Ascending aorta (tissue), 2 donors: ENCODE data around the gene H2BW2. TPM values are rescaled to one million over a fixed set of nuclear protein-coding genes. Genes with fewer than 3 reads are reported as not detected.
A peak's percentile ranks its signal among the peaks of the same experiment; 100 is the strongest.

Experiments used
- DNase-seq, 2 donors: peaks; one replicate each; pipeline ENCODE4 v3.0.0-alpha.2; 2019; ENCODE audit warnings: low spot score in 2 of 2
- H3K27ac ChIP-seq, 2 donors: fragments of 200-600 bp; sonication (generic); one replicate each; pipeline ENCODE4 v1.5.1; 2016 to 2017; ENCODE audit warnings: mild to moderate bottlenecking in 1 of 2
- H3K27me3 ChIP-seq: fragments of 200-600 bp; sonication (generic); one replicate; pipeline ENCODE4 v1.5.1; 2017
- H3K36me3 ChIP-seq, 2 donors: fragments of 200-600 bp; sonication (generic); one replicate each; pipeline ENCODE4 v1.5.1; 2016
- H3K4me1 ChIP-seq, 2 donors: fragments of 200-600 bp; sonication (generic); one replicate each; pipeline ENCODE4 v1.5.1; 2016 to 2017; ENCODE audit warnings: mild to moderate bottlenecking in 1 of 2
- H3K4me3 ChIP-seq, 2 donors: fragments of 200-600 bp; sonication (generic); one replicate each; pipeline ENCODE4 v1.5.1; 2016 to 2017; ENCODE audit warnings: mild to moderate bottlenecking in 1 of 2
- H3K9me3 ChIP-seq, 2 donors: fragments of 200-600 bp; sonication (generic); one replicate each; pipeline ENCODE4 v1.5.1; 2016
- intact Hi-C: fragments of 100-400 bp; cut with DNase I; formaldehyde crosslinking; loops from one replicate; pipeline ENCODE4 v1.15.1; 2023
- total RNA-seq: library from RNA; depleted of rRNA; stranded (reverse); fragments of >200 nt; gene quantifications from one replicate; pipeline ENCODE4 v1.1.0, GENCODE V29; 2016
- TF ChIP-seq, protein P1 (sequence below), 3 experiments: fragments of 200-600 bp in 2 of 3; fragments of 450-650 bp in 1 of 3; sonication (generic) in 2 of 3; IDR thresholded peaks; one replicate each; pipeline ENCODE4 v1.5.1; 2016 to 2019; ENCODE audit warnings: antibody characterized with exemption in 3 of 3, mild to moderate bottlenecking in 1 of 3, moderate library complexity in 1 of 3

The H2BW2 gene
- total RNA-seq, 1 donor from 2014 or later = not detected

DNA sequence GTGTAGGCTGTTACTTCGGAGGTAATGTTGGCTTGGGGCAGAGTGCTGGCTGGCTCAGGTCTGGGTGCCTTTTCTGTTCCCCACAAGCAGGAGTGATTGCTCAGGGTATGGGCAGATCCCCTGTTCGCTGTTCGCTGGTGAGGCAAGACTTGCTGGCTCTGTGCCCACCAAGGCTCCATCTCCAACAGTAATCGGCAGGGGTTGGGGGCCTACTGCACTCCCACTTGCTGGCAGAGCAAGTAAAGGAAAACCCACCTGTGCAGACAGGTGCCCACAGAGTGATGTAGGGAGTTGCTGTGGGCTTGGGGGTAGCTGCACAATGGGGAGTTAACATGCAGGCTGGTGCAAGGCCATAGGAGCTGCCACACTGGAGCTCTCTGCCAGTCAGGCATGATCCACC is 44.3 kb downstream of the H2BW2 start:
- intact Hi-C loops = no loop called here
- peak in 1 of 2 donors; percentile 58 for DNase-seq
- Histone ChIP-seq H3K27ac (no peak overlapping the region), H3K4me3 (no peak overlapping the region), H3K27me3 (no peaks in the 10 kb centered on the region), H3K4me1 (no peaks in the 10 kb centered on the region), H3K9me3 (no peaks in the 10 kb centered on the region), H3K36me3 (no peaks in the 10 kb centered on the region)
- TF ChIP-seq, protein P1, sequence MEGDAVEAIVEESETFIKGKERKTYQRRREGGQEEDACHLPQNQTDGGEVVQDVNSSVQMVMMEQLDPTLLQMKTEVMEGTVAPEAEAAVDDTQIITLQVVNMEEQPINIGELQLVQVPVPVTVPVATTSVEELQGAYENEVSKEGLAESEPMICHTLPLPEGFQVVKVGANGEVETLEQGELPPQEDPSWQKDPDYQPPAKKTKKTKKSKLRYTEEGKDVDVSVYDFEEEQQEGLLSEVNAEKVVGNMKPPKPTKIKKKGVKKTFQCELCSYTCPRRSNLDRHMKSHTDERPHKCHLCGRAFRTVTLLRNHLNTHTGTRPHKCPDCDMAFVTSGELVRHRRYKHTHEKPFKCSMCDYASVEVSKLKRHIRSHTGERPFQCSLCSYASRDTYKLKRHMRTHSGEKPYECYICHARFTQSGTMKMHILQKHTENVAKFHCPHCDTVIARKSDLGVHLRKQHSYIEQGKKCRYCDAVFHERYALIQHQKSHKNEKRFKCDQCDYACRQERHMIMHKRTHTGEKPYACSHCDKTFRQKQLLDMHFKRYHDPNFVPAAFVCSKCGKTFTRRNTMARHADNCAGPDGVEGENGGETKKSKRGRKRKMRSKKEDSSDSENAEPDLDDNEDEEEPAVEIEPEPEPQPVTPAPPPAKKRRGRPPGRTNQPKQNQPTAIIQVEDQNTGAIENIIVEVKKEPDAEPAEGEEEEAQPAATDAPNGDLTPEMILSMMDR (IDR thresholded peaks at IDR 0.05) = no peak

DNA sequence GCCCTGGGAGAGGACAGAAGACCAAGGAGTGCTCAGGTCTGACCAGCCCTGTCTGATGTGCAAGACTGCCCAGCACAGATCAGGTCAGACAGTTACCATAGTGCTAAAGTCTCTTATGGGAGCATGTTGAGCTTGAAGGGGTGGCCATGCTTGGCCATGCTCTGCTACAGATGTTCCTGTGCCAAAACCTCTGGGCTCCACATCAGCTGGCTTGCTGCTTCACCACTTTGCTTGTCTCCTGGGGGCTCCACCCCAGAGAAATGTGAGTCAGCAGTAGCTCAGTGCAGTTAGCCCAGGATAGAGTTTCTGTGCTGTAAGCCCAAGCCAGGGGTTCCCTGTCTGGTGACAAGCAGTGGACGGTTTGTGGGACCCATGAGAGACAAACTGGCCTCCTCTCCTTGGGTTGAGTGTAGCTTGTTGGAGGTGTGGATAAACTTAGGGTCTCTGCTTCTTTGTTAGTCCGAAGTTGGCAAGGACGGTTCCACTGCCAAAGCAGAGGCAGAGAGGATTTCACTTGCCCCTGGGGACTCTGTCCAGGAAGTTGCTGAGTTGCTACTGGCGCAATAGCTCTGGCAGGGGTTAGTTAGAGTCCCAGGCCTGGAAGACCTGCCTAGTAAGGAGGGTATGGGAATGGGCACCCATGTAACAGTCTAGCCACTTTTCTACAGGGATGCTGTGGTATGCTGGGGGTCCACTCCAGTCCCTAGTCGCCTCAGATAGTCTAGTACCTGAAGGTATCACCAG is 45.0 kb downstream of the H2BW2 start:
- TF ChIP-seq, protein P1 (IDR thresholded peaks at IDR 0.05) = no peak
- H3K9me3 ChIP-seq = no peaks in the 10 kb centered on the region
- H3K4me1 ChIP-seq = no peaks in the 10 kb centered on the region
- intact Hi-C loops = no loop called here
- H3K36me3 ChIP-seq = no peaks in the 10 kb centered on the region
- no peaks in the 10 kb centered on the region for H3K27me3 ChIP-seq
- no peak overlapping the region for H3K4me3 ChIP-seq
- no peak for DNase-seq
- peak overlapping the region in 1 of 2 donors; percentile 12 for H3K27ac ChIP-seq

DNA sequence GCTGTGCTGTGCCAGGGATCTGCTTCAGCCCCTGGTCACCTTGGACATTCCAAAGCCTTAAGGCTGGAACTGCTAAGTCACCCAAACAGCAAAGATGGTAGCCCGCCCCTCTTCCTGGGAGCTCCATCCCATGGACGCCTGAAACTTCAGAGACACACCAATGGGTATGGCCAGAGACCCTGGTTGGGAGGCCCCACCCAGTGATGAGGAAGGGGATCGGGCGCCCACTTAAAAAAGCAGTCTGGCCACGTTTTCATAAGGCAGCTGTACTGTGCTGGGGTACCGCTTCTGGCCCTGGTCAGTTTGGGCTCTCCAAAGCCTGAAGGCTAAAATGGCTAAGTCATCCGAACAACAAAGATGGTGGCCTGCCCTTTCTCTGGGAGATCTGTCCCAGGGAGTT is 45.7 kb downstream of the H2BW2 start:
- intact Hi-C loops = no loop called here
- no peaks in the 10 kb centered on the region for H3K4me1 ChIP-seq
- H3K27me3 ChIP-seq = no peaks in the 10 kb centered on the region
- no peak overlapping the region for H3K4me3 ChIP-seq
- H3K27ac ChIP-seq = peak overlapping the region in 1 of 2 donors; percentile 12
- TF ChIP-seq, protein P1 (IDR thresholded peaks at IDR 0.05) = no peak
- no peaks in the 10 kb centered on the region for H3K9me3 ChIP-seq
- DNase-seq = no peak
- no peaks in the 10 kb centered on the region for H3K36me3 ChIP-seq

DNA sequence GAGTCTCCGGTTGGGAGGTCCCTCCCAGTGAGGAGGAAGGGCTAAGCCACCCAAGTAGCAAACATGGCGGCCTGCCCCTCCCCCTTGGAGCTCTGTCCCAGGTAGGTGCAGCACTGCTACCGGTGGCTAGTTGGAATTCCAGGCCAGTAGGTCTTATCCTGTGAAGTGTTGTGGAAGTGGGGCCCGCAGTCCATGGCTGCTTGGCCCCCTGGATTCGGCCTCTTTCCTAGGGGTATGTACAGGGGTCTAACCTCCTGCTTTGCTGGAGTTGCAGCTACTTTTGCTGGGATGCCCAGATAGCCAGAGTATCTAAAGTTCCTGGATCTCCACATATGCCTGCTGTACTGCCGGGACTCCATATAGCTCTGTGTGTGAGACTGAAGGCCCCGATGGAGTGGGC is 46.2 kb downstream of the H2BW2 start:
- Histone ChIP-seq H3K27me3 (no peaks in the 10 kb centered on the region), H3K36me3 (no peaks in the 10 kb centered on the region), H3K9me3 (no peaks in the 10 kb centered on the region), H3K4me3 (no peak overlapping the region), H3K27ac (no peak overlapping the region), H3K4me1 (no peaks in the 10 kb centered on the region)
- intact Hi-C loops = no loop called here
- TF ChIP-seq, protein P1 (IDR thresholded peaks at IDR 0.05) = no peak
- no peak for DNase-seq

Other genes with a start within 250 kb of the H2BW2 start
- gene RAB9B, start 207.7 kb upstream of the H2BW2 start, total RNA-seq = 0.43 TPM
- gene TMSB15B, start 77.3 kb upstream of the H2BW2 start, total RNA-seq = 0.32 TPM
- not detected for gene H2BW1, start 26.2 kb upstream of the H2BW2 start, total RNA-seq
- gene TMSB15C, start 36.3 kb downstream of the H2BW2 start, total RNA-seq = 0.11 TPM
- 0.21 TPM for gene ZCCHC18, start 72.6 kb downstream of the H2BW2 start, total RNA-seq
- gene SLC25A53, start 117.1 kb downstream of the H2BW2 start, total RNA-seq = 3.1 TPM
- 10.4 TPM for gene FAM199X, start 126.5 kb downstream of the H2BW2 start, total RNA-seq
- not detected for gene ESX1, start 215.0 kb downstream of the H2BW2 start, total RNA-seq